Measurements from ENCODE around the gene KLK11. TPM values are rescaled to one million over a fixed set of nuclear protein-coding genes. Genes with fewer than 3 reads are reported as not detected.

The KLK11 gene
- total and polyA plus RNA-seq, 8 donors: 6.7 to 28.9 (median 12.9) TPM

DNA sequence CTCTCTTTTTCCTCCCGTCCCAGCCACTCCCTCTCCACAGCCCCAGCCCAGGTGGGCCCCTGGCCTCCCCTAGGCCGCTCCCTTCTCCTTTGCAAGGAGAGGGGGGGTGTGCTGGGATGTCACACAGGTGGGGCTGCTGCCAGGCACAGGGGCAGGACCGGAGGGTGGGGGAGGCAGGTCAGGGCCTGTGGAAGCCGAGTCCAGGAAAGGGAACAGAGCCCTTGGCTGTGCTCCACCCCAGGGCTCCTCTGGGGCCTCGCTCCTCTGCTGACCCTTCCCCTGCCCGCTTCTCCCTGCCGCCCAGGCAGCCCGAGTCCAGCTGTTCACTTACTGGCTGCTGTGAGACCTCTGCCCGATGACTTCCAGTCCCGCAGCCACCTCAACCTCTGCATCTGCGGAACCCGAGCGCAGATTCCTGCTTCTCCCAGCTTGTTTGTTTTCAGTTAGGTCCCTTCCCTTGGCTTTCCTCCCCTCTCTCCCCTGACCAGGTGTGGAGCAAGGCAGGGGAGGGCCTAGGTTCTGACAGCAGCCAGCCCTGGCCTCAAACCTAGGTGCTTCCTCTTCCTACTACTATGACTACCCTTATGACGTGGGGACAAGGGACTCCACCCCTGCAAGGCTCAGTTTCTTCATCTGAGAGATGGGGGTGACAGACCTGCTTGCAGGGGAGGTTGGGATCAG, 850 bp upstream of the KLK11 start:
- intact Hi-C loops (cut with DNase I): loop anchor here in 1 of 3 donors (5.0 kb wide), 1 partner anchor 65 kb away; no protein-coding TSS in a partner anchor
- peak overlapping the region in 2 of 4 donors; percentile 62 to 68 for H3K27ac ChIP-seq
- no peaks in the 10 kb centered on the region for H3K27me3 ChIP-seq
- H3K9me3 ChIP-seq: no peaks in the 10 kb centered on the region
- H3K36me3 ChIP-seq: no peaks in the 10 kb centered on the region
- peak overlapping the region in 3 of 4 donors; percentile 27 to 49 (median 34) for H3K4me3 ChIP-seq
- H3K4me1 ChIP-seq: peaks cover 0 to 5% (median 0%) of the 10 kb centered on the region in 3 donors
- DNase-seq: peak in 1 of 6 donors; percentile 72
- no peak for FAIRE-seq
- TF ChIP-seq, protein P1, sequence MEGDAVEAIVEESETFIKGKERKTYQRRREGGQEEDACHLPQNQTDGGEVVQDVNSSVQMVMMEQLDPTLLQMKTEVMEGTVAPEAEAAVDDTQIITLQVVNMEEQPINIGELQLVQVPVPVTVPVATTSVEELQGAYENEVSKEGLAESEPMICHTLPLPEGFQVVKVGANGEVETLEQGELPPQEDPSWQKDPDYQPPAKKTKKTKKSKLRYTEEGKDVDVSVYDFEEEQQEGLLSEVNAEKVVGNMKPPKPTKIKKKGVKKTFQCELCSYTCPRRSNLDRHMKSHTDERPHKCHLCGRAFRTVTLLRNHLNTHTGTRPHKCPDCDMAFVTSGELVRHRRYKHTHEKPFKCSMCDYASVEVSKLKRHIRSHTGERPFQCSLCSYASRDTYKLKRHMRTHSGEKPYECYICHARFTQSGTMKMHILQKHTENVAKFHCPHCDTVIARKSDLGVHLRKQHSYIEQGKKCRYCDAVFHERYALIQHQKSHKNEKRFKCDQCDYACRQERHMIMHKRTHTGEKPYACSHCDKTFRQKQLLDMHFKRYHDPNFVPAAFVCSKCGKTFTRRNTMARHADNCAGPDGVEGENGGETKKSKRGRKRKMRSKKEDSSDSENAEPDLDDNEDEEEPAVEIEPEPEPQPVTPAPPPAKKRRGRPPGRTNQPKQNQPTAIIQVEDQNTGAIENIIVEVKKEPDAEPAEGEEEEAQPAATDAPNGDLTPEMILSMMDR (IDR thresholded peaks at IDR 0.05): no peak
- WGBS, 2 donors: 18 to 28% methylated on average over 12 to 14 of the region's 14 CpGs
- ATAC-seq: peak; percentile 12 to 46 (median 35)

DNA sequence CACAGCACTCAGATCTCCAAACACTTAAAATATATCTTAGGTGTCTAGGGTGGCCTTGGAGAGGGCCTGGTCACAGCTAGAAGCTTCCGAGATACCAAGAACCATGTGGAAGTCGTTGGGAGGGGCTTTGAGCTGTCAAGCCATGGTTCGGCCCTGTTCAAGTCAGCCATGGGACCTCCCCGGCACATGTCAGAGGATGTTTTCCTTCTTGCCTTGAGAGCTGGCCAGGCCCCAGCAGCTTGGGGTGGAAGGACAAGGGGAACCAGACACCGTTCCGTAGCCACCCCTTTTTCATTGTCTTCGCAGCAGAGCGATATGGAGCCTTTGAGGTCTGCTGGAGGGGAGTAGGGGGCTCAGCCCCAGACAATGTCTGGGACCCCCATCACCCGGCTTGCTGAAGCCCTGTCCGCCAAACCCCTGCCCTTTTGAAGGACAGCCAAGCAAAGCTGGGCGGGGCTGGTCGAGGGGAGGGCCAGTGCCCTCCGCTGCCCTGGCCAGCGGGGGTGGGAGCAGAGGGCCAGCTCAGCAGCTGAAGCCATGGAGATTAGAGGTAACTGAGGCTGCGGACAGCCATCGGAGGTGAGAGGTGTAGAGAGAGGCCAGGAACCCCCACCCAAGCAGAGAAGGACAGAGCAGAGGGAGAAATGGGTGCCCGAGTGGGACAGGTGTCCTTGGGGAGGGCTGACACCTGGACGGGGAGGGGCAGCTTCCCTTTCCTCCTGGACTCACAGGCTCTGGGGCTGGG, 435 bp downstream of the KLK11 start:
- Histone ChIP-seq H3K27me3 (no peaks in the 10 kb centered on the region), H3K27ac (peak overlapping the region; percentile 37 to 68 (median 59)), H3K4me1 (peaks cover 0 to 12% (median 0%) of the 10 kb centered on the region in 3 donors), H3K4me3 (peak overlapping the region in 3 of 4 donors; percentile 27 to 49 (median 34)), H3K9me3 (no peaks in the 10 kb centered on the region), H3K36me3 (no peaks in the 10 kb centered on the region)
- intact Hi-C loops (cut with DNase I): loop anchor here in 1 of 3 donors (5.0 kb wide), 1 partner anchor 66 kb away; no protein-coding TSS in a partner anchor
- FAIRE-seq (no peak), DNase-seq (peak in 4 of 6 donors; percentile 20 to 63 (median 39)), ATAC-seq (peak; percentile 58 to 72 (median 70))
- WGBS, 2 donors: 29 to 41% methylated on average over 18 of the region's 18 CpGs
- TF ChIP-seq, protein P1 (IDR thresholded peaks at IDR 0.05): no peak

DNA sequence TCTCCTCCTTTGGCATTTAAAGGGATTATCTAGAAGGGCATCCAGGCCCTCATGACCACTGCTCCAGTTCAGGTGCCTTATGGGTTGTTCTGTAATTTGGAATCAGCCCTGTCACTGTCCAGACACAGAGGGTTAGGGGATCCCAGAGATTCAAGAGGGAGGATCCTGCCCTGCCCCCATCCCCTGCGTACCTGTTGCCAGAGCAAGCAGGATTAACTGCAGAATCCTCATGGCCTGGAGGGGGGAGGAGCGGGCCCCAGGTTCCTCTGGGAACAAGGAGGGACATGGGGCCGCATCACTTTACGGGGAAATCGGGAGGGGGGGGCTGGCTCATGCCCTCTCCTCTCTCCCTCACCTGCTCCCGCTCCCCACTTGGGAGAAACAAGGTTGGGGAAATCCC, 1.0 kb downstream of the KLK11 start:
- FAIRE-seq (no peak), ATAC-seq (peak in 1 of 4 donors; percentile 10), DNase-seq (no peak)
- no peaks in the 10 kb centered on the region for H3K9me3 ChIP-seq
- H3K4me3 ChIP-seq: peak overlapping the region in 2 of 4 donors; percentile 34 to 49
- H3K4me1 ChIP-seq: peaks cover 0 to 12% (median 0%) of the 10 kb centered on the region in 3 donors
- TF ChIP-seq, protein P1 (IDR thresholded peaks at IDR 0.05): no peak
- H3K27ac ChIP-seq: peak overlapping the region in 2 of 4 donors; percentile 62 to 68
- H3K36me3 ChIP-seq: no peaks in the 10 kb centered on the region
- H3K27me3 ChIP-seq: no peaks in the 10 kb centered on the region
- WGBS, 2 donors: 37 to 74% methylated on average over 6 of the region's 6 CpGs
- intact Hi-C loops (cut with DNase I): loop anchor here in 1 of 3 donors (5.0 kb wide), 1 partner anchor 67 kb away; no protein-coding TSS in a partner anchor

DNA sequence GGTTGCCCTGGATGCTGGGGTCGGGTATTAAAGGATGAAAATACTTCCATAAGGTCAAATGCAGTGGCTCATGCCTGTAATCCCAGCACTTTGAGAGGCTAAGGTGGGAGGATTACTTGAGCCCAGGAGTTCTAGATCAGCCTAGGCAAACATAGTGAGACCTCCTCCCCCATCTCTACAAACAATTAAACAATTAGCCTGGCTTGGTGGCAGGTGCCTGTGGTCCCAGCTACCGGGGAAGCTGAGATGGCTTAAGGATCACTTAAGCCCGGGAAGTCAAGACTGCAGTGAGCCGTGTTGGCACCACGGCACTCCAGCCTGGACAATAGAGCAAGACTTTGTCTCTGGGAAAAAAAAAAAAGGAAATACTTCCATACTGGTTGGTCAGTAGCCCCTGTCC, 1.5 kb downstream of the KLK11 start:
- H3K4me3 ChIP-seq: no peak overlapping the region
- DNase-seq (peak in 1 of 6 donors; percentile 44), FAIRE-seq (no peak), ATAC-seq (no peak)
- 14 to 30% methylated on average over 5 of the region's 5 CpGs for WGBS, 2 donors
- H3K9me3 ChIP-seq: no peaks in the 10 kb centered on the region
- TF ChIP-seq, protein P1 (IDR thresholded peaks at IDR 0.05): no peak
- intact Hi-C loops (cut with DNase I): loop anchor here in 2 of 3 donors (5.0 kb wide), 1 partner anchor 67 kb away; no protein-coding TSS in a partner anchor
- H3K27ac ChIP-seq: peak overlapping the region in 2 of 4 donors; percentile 62 to 68
- H3K27me3 ChIP-seq: no peaks in the 10 kb centered on the region
- no peaks in the 10 kb centered on the region for H3K36me3 ChIP-seq
- peaks cover 0 to 12% (median 0%) of the 10 kb centered on the region in 3 donors for H3K4me1 ChIP-seq
